Mesenchymal stem cell (in vitro differentiated cells and primary cell): ENCODE data around the gene UBE2E2.

ENCODE experiments used
- DNase-seq: peaks from one replicate; pipeline ENCODE4 v3.0.0-alpha.2; 2013
- H2AFZ ChIP-seq: one replicate; pipeline ENCODE4 v1.6.1; 2013; ENCODE audit warnings: low read depth, mild to moderate bottlenecking, control low read depth, inconsistent platforms, low read length, moderate library complexity
- H2AK5ac ChIP-seq: 2 replicates; pipeline ENCODE4 v1.6.1; 2013; ENCODE audit warnings: low read length, moderate library complexity, mild to moderate bottlenecking, inconsistent platforms; ENCODE audit not compliant: severe bottlenecking
- H2BK120ac ChIP-seq: one replicate; pipeline ENCODE4 v1.6.1; 2013; ENCODE audit warnings: low read depth, mild to moderate bottlenecking, inconsistent platforms, low read length, moderate library complexity
- H2BK12ac ChIP-seq, 2 experiments: one replicate each; pipeline ENCODE4 v1.6.1; 2013; ENCODE audit warnings: inconsistent platforms in 2 of 2, low read length in 2 of 2, mild to moderate bottlenecking in 2 of 2, moderate library complexity in 2 of 2, control low read depth in 1 of 2
- H2BK15ac ChIP-seq: one replicate; pipeline ENCODE4 v1.6.1; 2013; ENCODE audit warnings: mild to moderate bottlenecking, low read depth, inconsistent platforms; ENCODE audit not compliant: poor library complexity, severe bottlenecking
- H2BK5ac ChIP-seq: 2 replicates; pipeline ENCODE4 v1.6.1; 2013; ENCODE audit warnings: low read depth, mild to moderate bottlenecking, low read length, control low read depth, inconsistent platforms; ENCODE audit not compliant: poor library complexity, severe bottlenecking
- H3K14ac ChIP-seq, 2 experiments: one replicate each; pipeline ENCODE4 v1.6.1; 2013; ENCODE audit warnings: inconsistent platforms in 2 of 2, low read length in 2 of 2, control low read depth in 1 of 2, mild to moderate bottlenecking in 1 of 2, moderate library complexity in 1 of 2
- H3K18ac ChIP-seq, 2 experiments: one replicate each; pipeline ENCODE4 v1.6.1; 2013; ENCODE audit warnings: inconsistent platforms in 2 of 2, low read length in 2 of 2, control low read depth in 1 of 2, low read depth in 1 of 2, mild to moderate bottlenecking in 1 of 2
- H3K23ac ChIP-seq, 2 experiments: one replicate each; pipeline ENCODE4 v1.6.1; 2013; ENCODE audit warnings: inconsistent platforms in 2 of 2, low read length in 2 of 2, mild to moderate bottlenecking in 2 of 2, moderate library complexity in 2 of 2, control low read depth in 1 of 2
- H3K27ac ChIP-seq: 2 replicates; pipeline ENCODE4 v1.5.1; 2013; ENCODE audit warnings: mild to moderate bottlenecking, moderate library complexity, low read length, control low read depth, inconsistent platforms; ENCODE audit not compliant: poor library complexity, severe bottlenecking
- H3K27me3 ChIP-seq, 2 experiments: 2 replicates each; pipeline versions ENCODE4 v1.6.1 to v1.7.0; 2013; ENCODE audit warnings: low read length in 2 of 2, mild to moderate bottlenecking in 2 of 2, moderate library complexity in 2 of 2, control low read depth in 1 of 2, inconsistent platforms in 1 of 2; ENCODE audit not compliant: control insufficient read depth in 1 of 2, insufficient read depth in 1 of 2
- H3K36me3 ChIP-seq, 2 experiments: 2 replicates each; pipeline versions ENCODE4 v1.6.1 to v1.7.0; 2013; ENCODE audit warnings: low read length in 2 of 2, control low read depth in 1 of 2, inconsistent platforms in 1 of 2, low read depth in 1 of 2, mild to moderate bottlenecking in 1 of 2; ENCODE audit not compliant: insufficient read depth in 2 of 2, control insufficient read depth in 1 of 2
- H3K4ac ChIP-seq, 2 experiments: one replicate each; pipeline ENCODE4 v1.6.1; 2013; ENCODE audit warnings: inconsistent platforms in 2 of 2, low read length in 2 of 2, mild to moderate bottlenecking in 2 of 2, moderate library complexity in 2 of 2, control low read depth in 1 of 2, low read depth in 1 of 2
- H3K4me1 ChIP-seq: 2 replicates; pipeline ENCODE4 v1.6.1; 2013; ENCODE audit warnings: low read depth, low read length, control low read depth; ENCODE audit not compliant: control insufficient read depth, insufficient read depth
- H3K4me2 ChIP-seq: 2 replicates; pipeline ENCODE4 v1.6.1; 2013; ENCODE audit warnings: low read length, mild to moderate bottlenecking, inconsistent platforms; ENCODE audit not compliant: poor library complexity, severe bottlenecking
- H3K4me3 ChIP-seq, 2 experiments: 2 replicates each; pipeline versions ENCODE4 v1.5.1 to v1.7.0; 2013; ENCODE audit warnings: low read length in 2 of 2, mild to moderate bottlenecking in 2 of 2, control low read depth in 1 of 2, low read depth in 1 of 2; ENCODE audit not compliant: insufficient read depth in 1 of 2
- H3K79me1 ChIP-seq: replicated peaks from 2 replicates; pipeline ENCODE4 v1.6.1; 2013; ENCODE audit warnings: mild to moderate bottlenecking, control low read depth, low read length, inconsistent platforms; ENCODE audit not compliant: poor library complexity, severe bottlenecking
- H3K9ac ChIP-seq: 2 replicates; pipeline ENCODE4 v1.7.0; 2013; ENCODE audit warnings: mild to moderate bottlenecking, low read length, moderate library complexity
- H3K9me3 ChIP-seq: 2 replicates; pipeline ENCODE4 v1.7.0; 2013; ENCODE audit warnings: mild to moderate bottlenecking, low read length; ENCODE audit not compliant: control insufficient read depth
- H4K8ac ChIP-seq: one replicate; pipeline ENCODE4 v1.6.1; 2013; ENCODE audit warnings: inconsistent platforms, mild to moderate bottlenecking, low read length, moderate library complexity
- H4K91ac ChIP-seq: one replicate; pipeline ENCODE4 v1.6.1; 2013; ENCODE audit warnings: mild to moderate bottlenecking, low read length, inconsistent platforms
- WGBS: methylation state at CpG from one replicate; pipeline ENCODE4 v1.1.7; 2013; ENCODE audit warnings: mixed read lengths; 5-methylcytosine and 5-hydroxymethylcytosine counted together

The UBE2E2 gene

DNA sequence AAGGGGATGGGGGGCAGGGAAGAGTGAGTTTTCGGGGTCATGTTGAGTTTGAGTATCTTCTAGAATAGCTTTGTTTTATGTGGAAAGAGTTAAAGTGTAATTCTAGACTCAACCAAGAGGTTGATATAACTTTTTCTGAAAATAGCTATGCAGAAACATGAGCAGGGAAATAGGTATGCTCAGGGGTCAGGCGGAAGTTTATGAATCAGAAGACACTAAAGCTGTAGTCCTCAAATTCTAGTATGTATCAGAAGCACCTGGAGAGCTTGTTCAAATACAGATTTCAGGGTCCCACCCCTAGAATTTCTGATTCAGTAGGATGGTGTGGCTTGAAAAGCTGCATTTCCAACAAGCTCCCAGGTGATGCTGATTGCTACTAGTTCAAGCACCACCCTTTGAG lies 37.6 kb upstream of the UBE2E2 start:
- Histone ChIP-seq H3K4me3 (no peak overlapping the region), H3K27ac (no peak overlapping the region), H2AFZ (no peak overlapping the region), H3K36me3 (no peaks in the 10 kb centered on the region), H3K4me2 (no peak overlapping the region), H2BK5ac (no peak overlapping the region), H3K14ac (no peak overlapping the region), H2BK12ac (no peak overlapping the region), H2BK15ac (no peak overlapping the region), H3K23ac (no peak overlapping the region), H3K4me1 (no peaks in the 10 kb centered on the region), H4K8ac (no peak overlapping the region), H3K4ac (no peak overlapping the region), H2AK5ac (no peak overlapping the region), H2BK120ac (no peak overlapping the region), H3K27me3 (no peaks in the 10 kb centered on the region), H3K79me1 (no peaks in the 10 kb centered on the region), H4K91ac (no peak overlapping the region), H3K18ac (no peak overlapping the region), H3K9me3 (no peaks in the 10 kb centered on the region), H3K9ac (no peak overlapping the region)
- DNase-seq: no peak
- WGBS: 93% methylated on average over 2 of the region's 2 CpGs

DNA sequence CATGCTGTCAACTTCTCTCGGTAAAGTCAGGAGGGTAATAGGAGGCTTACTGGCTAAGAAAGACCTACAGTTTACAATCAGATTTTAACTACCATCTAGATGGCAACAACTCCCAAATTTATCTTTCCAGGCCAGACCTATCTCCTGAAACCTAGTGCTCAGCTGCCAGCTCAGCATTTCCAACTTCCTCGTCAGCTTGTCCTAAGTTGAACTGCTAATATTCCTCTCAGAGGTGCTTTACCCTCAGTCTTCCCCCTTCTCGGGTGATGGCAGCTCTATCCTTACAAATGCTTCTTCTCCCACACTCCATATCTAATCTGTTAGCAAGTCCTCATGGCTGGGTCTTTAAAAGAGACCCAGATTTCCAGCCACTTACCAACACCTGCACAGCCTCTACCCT lies 36.9 kb upstream of the UBE2E2 start:
- Histone ChIP-seq H3K4me2 (no peak overlapping the region), H3K23ac (no peak overlapping the region), H3K14ac (no peak overlapping the region), H3K18ac (no peak overlapping the region), H2BK5ac (no peak overlapping the region), H2BK15ac (no peak overlapping the region), H2BK12ac (no peak overlapping the region), H3K4me3 (no peak overlapping the region), H3K9ac (no peak overlapping the region), H3K79me1 (no peaks in the 10 kb centered on the region), H3K4me1 (no peaks in the 10 kb centered on the region), H2AFZ (no peak overlapping the region), H3K4ac (no peak overlapping the region), H2AK5ac (no peak overlapping the region), H4K91ac (no peak overlapping the region), H3K27ac (no peak overlapping the region), H3K27me3 (no peaks in the 10 kb centered on the region), H3K36me3 (no peaks in the 10 kb centered on the region), H2BK120ac (no peak overlapping the region), H3K9me3 (no peaks in the 10 kb centered on the region), H4K8ac (no peak overlapping the region)
- no peak for DNase-seq
- WGBS: 76% methylated on average over 3 of the region's 3 CpGs

DNA sequence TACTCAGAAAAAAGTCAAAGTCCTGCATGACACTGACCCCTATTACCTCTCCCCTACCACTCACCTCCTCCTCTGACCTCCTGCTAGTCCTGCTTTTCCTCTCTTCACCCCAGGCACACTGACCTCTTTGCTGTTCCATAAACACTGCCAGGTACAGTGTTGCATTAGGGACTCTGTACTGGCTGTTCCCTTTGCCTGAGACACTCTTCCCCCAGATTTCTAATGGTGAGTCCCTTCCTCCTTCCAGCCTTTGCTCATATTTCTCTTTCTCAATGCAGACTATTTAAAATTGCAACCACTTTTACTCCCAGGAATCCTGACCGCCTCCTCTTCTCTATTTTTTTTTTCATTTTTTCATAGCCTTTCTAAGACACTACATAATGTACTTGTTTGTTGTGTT lies 36.3 kb upstream of the UBE2E2 start:
- Histone ChIP-seq H3K4me3 (no peak overlapping the region), H2BK12ac (no peak overlapping the region), H4K8ac (no peak overlapping the region), H3K9me3 (no peaks in the 10 kb centered on the region), H2BK120ac (no peak overlapping the region), H3K4me2 (no peak overlapping the region), H3K27ac (no peak overlapping the region), H3K18ac (no peak overlapping the region), H2AFZ (no peak overlapping the region), H3K23ac (no peak overlapping the region), H3K79me1 (no peaks in the 10 kb centered on the region), H3K4me1 (no peaks in the 10 kb centered on the region), H3K9ac (no peak overlapping the region), H3K4ac (no peak overlapping the region), H4K91ac (no peak overlapping the region), H2AK5ac (no peak overlapping the region), H3K36me3 (no peaks in the 10 kb centered on the region), H3K14ac (no peak overlapping the region), H2BK5ac (no peak overlapping the region), H3K27me3 (no peaks in the 10 kb centered on the region), H2BK15ac (no peak overlapping the region)
- whole genome bisulfite sequencing: no CpG with 5 or more reads among the region's 1 CpG
- no peak for DNase-seq

DNA sequence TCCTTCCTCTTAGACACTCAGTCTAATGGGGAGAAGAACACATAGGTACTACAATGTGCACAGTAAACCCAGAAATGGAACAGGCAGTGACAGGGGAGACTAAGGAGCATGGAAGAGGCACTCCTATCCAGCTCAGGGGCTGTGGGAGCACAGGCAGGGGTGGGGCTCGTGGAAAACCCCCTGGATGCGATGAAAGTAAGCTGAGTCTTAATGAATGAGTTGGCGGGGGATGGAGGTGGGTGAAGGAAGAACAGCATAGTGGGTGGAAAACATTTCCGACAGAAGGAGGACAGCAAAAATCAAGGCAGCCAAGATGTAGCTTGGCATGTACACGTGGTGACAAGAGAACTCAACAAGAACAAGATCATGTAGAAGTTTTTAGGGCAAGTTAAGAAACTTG lies 33.6 kb upstream of the UBE2E2 start:
- H3K9ac ChIP-seq: no peak overlapping the region
- H2BK5ac ChIP-seq: no peak overlapping the region
- no peak overlapping the region for H3K23ac ChIP-seq
- no peaks in the 10 kb centered on the region for H3K79me1 ChIP-seq
- H2BK120ac ChIP-seq: no peak overlapping the region
- no peaks in the 10 kb centered on the region for H3K36me3 ChIP-seq
- H4K91ac ChIP-seq: no peak overlapping the region
- H2BK15ac ChIP-seq: no peak overlapping the region
- H3K14ac ChIP-seq: no peak overlapping the region
- H3K9me3 ChIP-seq: no peaks in the 10 kb centered on the region
- WGBS: 86% methylated on average over 5 of the region's 5 CpGs
- no peak for DNase-seq
- H2BK12ac ChIP-seq: no peak overlapping the region
- no peak overlapping the region for H3K4ac ChIP-seq
- no peak overlapping the region for H3K27ac ChIP-seq
- no peak overlapping the region for H2AFZ ChIP-seq
- no peak overlapping the region for H3K18ac ChIP-seq
- H2AK5ac ChIP-seq: no peak overlapping the region
- no peaks in the 10 kb centered on the region for H3K4me1 ChIP-seq
- no peaks in the 10 kb centered on the region for H3K27me3 ChIP-seq
- no peak overlapping the region for H3K4me2 ChIP-seq
- H3K4me3 ChIP-seq: no peak overlapping the region
- H4K8ac ChIP-seq: no peak overlapping the region
